ENCODE data around the gene RSPRY1.

The RSPRY1 gene

GRCh38 chr16:57278494-57278893 is 92.4 kb downstream of the RSPRY1 start:
- TF ChIP-seq CTCF (IDR thresholded peaks at IDR 0.05; ENCODE audit: insufficient read depth, low read depth, low read length, missing control alignments): no peak
- H3K4me3 ChIP-seq (ENCODE audit: low read depth, low read length): no peak overlapping the region
- no peak for DNase-seq (ENCODE audit: low read depth)

- no peak for TF ChIP-seq CTCF (IDR thresholded peaks at IDR 0.05; ENCODE audit: insufficient read depth, low read depth, low read length, missing control alignments)
- no peak for DNase-seq (ENCODE audit: low read depth)
- H3K4me3 ChIP-seq (ENCODE audit: low read depth, low read length): no peak overlapping the region
Observed at GRCh38 chr16:57279780-57280638, 93.9 kb downstream of the RSPRY1 start.

GRCh38 chr16:57281791-57282190 is 95.7 kb downstream of the RSPRY1 start:
- DNase-seq (ENCODE audit: low read depth): no peak
- H3K4me3 ChIP-seq (ENCODE audit: low read depth, low read length): no peak overlapping the region
- TF ChIP-seq CTCF (IDR thresholded peaks at IDR 0.05; ENCODE audit: insufficient read depth, low read depth, low read length, missing control alignments): no peak

- DNase-seq (ENCODE audit: low read depth): no peak
- no peak overlapping the region for H3K4me3 ChIP-seq (ENCODE audit: low read depth, low read length)
- no peak for TF ChIP-seq CTCF (IDR thresholded peaks at IDR 0.05; ENCODE audit: insufficient read depth, low read depth, low read length, missing control alignments)
Observed at GRCh38 chr16:57282510-57283213, 96.5 kb downstream of the RSPRY1 start.

- no peak overlapping the region for H3K4me3 ChIP-seq (ENCODE audit: low read depth, low read length)
- no peak for TF ChIP-seq CTCF (IDR thresholded peaks at IDR 0.05; ENCODE audit: insufficient read depth, low read depth, low read length, missing control alignments)
- DNase-seq (ENCODE audit: low read depth): no peak
Observed at GRCh38 chr16:57283214-57283958, 97.3 kb downstream of the RSPRY1 start.

- TF ChIP-seq CTCF (IDR thresholded peaks at IDR 0.05; ENCODE audit: insufficient read depth, low read depth, low read length, missing control alignments): no peak
- no peak overlapping the region; the same call in 1 of the 2 replicates for H3K4me3 ChIP-seq (ENCODE audit: low read depth, low read length)
- no peak for DNase-seq (ENCODE audit: low read depth)
Observed at GRCh38 chr16:57283959-57284208, 97.8 kb downstream of the RSPRY1 start.

All from GM12865 (cell line).